NCI-H2227 (cell line): Measurements from ENCODE around the gene MRGPRF.
A peak's percentile ranks its signal among the peaks of the same experiment; 100 is the strongest.
"Not testable (repeated sequence)": the region's sequence is repeated elsewhere in the genome, so short reads cannot be mapped to it uniquely, and the experiment has no call there.

Experiments
- DNase-seq: peaks from one replicate; lab custom pipeline; 2025; ENCODE audit not compliant: unreplicated experiment; lab: John Stamatoyannopoulos, UW

The MRGPRF gene

DNA sequence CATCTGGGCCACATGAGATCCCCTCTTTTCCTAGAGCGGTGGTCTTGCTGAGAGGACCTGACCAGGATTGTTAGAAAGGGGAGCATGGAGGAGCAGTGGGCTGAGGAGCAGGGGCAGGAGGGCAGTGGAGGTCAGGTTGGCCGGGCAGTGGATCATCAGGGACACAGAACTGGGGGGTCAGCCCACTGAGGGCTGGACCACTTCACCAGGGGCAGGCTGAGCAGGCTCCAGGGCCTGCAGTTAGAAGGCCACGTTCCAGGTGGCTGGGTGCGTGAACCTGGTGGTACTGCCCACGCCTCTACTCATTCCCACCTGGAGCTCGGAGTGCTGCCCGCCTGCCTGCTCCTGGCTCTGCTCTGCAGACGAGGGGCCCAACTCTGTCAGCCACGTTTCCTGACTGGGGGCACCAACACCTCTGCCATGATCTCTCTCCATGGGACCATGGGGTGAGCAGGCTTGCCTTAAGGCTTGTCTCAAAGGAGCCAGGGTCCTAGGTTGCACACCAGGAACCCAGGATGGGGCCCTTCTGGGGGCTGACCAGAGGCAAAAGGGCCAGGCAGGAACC lies 9.7 kb downstream of the MRGPRF start:
- DNase-seq, result no peak

DNA sequence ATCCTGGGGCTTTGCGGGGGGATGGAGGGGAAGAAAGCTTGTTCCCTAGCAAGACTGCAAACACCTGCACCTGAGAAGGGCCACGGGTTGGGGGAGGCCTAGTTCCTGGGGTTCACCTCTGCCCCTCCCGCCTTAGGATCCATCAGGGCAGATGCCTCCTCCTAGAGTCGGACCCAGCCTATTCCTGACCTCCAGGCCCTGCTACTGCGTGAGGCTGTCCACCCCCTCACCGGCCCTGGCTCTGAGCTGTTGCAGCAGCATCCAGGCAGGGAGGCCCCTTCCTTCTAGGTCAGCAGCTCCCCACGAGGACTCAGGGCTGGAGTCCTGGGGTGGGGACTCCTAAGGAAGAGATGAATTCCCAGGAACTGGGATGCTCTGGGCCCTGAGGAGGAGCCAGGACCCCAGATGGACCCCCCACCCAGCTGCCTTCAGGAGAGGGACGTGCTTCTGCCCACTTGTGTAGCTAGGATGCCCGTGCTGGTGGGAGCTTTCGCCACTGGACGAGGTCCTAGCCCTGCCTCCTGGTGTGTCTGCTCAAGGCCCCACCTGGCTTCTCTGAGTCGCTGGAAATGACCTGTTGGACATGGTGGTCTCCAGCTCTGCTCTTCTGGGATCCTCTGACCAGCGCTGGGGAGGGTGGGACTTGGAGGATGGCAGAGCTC lies 10.3 kb downstream of the MRGPRF start:
- no peak for DNase-seq

DNA sequence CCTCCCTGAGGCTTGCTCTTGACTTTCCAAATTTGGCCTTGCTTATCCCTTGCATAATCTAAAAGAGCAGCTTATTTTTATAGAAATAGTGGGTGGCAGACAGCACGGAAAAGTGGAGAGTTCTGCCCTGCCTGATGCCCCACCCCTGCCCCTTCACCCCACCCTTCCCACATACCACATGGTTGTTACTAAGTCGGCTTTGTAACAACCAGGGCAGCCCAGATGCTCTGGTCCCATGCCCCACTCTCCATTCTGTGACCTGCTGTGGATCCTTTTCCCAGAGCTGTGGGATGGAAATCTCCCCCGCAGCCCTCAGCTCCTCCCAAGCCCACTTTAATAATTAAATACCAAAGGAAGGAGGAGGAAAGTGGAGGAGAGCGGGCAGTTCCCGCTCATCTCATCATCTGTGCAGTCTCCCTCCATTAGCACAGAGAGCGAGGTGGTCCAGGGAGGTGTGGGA lies 10.9 kb downstream of the MRGPRF start:
- no peak for DNase-seq

DNA sequence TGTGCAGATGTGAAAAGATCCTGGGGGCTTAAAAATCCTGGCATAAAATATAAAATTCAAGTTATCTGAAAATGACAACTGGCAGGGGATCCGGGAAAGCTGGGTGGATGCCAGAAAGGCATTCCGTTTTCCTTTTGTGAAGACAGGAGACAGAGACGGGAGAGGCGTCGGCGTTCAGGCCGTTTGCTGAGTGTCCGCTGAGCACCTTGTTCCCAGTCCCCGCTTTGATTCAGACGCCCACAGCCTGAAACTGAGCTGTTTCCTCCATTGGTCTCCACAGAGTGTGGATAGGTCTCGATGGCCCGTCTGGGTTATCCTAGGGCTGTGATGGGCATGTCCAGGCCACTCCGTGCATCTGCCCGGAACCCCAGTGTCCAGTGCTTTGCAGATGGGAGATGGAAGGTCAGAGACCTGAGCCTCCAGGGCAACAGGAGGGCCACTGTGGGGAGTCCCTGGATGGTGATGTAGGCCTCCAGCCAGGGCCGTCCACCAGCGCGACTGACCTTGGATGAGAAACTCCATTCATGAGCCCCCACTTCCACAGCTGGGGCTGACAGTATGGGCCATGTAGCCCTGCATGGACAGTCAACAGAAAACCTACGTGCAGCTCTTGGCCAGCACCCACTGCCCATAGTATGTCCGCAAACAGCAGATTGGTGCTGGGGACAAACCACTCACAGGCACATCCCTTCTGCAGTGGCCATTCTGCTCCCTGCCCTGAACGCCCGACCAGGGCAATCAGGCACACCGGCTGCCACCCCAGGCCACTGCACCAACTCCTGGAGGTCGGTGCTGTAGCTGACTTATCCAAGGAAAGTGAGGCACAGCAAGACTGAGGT lies 11.6 kb downstream of the MRGPRF start:
- no peak for DNase-seq

DNA sequence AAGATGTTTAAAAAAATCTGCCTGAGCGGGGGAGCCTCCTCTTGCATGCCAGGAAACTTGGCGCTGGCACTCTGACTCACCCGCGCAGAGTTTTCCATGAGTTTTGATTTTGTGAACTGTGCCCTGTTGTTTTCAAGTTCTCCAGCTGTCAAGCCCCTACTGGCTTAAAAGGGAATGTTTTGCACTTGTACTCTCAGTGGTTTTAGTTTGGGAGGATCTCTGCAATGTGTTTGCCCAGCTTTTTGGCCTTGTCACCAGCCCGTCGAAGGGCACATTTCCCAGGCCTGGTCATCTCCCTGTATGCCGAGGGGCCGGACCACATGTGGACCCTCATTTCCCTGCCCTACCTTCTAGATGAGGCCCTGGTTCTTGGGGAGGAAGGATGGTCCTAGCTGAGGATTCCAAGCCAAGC lies 12.2 kb downstream of the MRGPRF start:
- DNase-seq, result peak; percentile 20

DNA sequence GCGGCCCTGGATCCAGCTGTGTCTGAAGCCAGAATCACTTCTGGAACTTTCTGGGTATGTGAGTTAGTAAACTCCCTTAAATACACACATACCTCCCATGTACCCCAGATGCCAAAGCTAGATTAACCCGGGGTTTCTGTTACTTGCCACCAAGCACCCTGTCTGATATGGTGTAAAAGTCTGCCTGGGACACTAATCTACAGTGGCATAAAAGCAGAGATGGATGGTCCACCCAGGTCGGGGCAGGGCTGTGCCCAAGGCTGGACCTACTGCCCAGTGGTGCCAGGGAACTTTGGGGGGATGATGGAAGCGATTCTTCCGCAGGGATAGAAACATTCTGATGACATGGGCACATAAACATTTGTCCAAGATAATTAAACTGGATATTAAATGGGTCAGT lies 12.7 kb downstream of the MRGPRF start:
- no peak for DNase-seq

DNA sequence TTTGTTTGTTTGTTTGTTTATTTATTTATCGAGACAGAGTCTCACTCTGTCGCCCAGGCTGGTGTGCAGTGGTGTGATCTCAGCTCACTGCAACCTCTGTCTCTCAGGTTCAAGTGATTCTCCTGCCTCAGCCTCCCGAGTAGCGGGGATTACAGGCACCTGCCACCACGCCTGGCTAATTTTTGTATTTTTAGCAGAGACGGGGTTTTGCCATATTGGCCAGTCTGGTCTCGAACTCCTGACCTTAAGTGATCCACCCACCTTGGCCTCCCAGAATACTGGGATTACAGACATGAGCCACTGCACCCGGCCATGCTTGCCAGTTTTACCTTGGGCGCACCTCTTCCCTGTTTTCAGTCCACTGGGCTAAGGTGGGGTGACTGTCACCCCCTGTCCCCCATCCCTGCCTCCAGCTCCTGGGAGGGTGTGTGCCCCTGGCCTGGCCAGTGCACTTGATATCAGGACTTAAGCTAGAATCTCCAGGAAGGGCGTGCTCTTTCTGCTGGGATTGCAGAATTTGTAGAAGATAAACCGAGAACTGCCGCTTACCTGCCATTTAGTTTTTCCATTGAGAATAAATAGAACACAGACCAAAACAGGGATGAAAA lies 13.2 kb downstream of the MRGPRF start:
- DNase-seq, result not testable (repeated sequence)

DNA sequence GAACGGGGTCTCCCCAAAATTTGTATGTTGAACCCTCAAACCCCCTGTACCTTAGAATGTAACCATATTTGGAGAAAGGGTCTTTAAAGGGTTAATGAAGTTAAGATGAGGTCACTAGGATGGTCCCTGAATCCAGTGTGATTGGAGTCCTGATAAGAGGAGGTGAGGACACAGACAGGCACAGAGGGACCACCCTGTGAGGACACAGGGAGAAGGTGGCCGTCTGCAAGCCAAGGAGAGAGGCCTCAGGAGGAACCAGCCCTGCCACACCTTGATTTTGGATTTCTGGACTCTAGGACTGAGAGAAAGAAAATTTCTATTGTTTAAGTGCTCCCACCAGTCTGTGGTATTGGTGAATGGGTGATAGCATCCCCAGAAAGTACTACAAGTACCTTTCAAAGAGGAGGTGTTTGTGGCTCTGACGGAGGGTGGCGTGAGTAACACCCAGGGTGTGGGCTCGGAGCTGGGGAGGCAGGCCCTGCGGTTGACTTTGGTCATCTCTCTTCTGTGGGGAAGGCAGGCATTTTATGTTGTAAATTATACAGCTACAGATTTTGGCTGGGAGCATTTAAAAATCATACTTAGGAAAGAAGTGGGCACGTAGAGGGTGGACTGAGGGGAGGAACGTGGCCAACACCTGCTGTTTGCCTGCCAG lies 13.8 kb downstream of the MRGPRF start:
- no peak for DNase-seq

DNA sequence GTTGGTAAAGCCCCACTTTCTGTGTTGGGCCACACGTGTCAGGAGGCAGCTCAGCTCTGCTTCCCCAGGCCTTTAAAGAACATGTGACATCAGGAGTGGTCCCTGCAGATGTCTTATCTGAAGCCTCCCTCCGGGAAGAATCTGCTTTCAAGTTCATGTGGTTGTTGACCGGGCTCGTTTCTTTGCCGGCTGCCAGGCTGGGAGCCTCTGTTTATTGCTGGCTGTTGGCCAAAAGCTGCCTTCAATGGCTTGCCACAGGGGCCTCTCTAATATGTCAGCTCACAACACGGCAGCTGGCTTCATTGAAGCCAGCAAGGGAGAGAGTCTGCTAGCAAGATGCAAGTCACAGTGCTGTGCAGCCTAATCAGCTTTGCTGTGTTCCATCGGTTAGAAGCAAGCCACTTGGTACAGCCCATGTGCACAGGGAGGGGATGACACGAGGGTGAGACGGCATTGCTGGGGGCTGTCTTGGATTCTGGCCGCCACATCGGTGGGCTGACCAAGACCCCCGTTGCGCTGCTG lies 14.6 kb downstream of the MRGPRF start:
- peak; percentile 79 for DNase-seq

DNA sequence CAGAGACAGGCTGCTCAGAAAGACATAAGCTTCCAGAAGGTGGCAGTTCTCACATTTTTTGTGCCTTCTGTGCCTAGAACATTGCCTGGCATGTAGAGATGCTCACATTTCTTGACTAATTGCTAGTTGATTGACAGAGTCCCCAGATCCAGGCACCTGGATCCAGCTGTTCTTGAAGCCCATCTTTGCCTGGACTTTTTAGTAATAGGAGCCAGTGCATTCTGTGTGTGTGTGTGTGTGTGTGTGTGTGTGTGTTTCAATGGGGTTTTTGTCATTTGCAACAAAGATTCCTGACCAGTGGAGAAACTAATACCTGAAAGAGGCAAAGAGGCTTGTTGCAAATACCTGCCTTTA lies 15.1 kb downstream of the MRGPRF start:
- no peak for DNase-seq

DNA sequence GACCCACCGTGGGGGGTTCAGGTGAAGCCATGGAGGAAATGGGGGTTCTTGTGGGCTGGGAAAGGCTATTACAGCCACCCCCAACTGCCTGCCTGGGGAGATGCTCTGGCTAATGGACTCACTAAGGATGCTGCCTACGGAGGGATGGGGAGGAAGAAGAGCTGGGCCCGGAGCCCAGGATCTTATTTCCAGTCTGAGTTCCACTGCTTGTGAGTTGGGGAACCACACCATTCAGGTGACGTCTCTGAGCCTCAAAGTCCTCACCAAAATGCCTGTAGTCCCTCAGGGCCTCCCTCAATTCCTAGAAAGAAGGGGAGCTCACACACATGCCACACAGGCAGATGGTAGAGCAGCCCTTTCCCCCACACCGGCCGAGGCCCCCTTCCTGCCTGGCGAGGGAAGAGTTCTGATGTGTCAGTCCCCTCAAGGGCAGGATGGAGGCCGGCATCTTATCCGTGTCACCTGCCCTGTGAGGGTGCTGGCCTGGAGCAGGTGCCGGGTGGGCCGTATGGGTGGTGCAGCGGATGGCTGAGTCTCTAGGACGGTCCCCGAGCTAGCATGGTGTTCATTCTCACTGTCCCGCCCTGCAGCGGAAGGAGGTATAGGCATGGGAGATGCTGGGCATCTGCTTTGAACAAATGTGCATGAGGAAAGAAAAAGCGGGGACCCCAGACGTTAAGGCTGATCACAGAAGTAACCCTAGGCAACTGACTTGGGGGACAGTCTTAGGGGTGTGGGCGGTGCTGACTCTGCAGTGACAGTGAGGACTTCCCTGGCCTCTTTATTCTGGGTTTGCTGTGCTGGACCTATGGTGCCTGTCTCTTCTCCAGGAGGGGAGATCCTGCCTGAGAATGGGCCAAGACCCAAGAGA lies 15.7 kb downstream of the MRGPRF start:
- no peak for DNase-seq

DNA sequence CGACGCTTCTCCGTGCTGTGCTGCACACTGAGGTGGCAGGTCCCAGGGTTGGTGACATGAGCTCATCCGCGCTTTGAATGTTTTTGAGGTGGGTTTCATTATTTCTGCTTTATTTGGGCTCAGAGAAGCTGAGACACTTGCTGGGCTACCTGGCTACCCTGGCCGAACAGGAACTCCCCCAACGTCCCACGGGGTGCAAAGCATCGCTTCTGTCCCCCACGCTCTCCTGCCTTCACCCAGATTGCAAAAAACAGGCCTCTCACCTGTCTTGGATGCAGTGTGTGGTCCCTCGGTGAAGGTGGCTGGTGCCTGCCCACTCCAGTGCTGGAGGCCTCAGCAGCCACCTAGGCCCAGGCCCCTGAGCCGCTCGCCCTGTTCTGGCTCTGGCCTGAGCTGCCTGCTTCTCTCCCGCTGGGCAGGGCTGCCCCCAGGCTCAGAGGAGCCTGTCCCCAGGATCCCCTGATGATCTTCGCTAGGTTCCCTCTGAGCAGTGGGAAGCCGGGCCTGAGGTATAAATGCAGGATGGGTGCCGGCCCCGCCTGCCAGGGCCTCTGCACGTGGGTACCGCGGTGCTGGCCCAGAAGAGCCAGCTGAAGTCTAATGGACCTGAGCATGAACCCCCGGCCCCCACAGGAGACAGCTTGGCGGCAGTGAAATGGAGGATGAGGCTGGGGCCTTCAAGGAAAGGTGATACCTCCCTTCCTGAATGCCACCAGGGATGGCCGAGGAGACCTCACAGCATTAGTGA lies 16.5 kb downstream of the MRGPRF start:
- no peak for DNase-seq

DNA sequence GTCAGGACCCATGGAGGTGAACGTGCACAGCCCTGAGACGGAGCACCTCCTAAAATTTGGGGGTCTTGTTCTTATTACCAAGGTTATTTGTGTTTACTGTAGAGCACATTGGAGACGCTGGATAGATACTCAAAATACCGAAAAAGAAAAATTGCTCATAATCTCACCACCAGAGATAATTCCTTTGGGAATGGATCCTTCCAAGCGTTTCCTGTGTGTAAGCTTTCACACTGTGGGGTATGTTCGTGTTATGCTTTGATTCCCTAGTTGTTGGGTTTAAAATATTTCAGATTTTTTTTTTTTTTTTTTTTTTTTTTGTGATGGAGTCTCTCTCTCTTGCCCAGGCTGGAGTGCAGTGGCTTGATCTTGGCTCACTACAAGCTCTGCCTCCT lies 18.2 kb downstream of the MRGPRF start:
- no peak for DNase-seq

DNA sequence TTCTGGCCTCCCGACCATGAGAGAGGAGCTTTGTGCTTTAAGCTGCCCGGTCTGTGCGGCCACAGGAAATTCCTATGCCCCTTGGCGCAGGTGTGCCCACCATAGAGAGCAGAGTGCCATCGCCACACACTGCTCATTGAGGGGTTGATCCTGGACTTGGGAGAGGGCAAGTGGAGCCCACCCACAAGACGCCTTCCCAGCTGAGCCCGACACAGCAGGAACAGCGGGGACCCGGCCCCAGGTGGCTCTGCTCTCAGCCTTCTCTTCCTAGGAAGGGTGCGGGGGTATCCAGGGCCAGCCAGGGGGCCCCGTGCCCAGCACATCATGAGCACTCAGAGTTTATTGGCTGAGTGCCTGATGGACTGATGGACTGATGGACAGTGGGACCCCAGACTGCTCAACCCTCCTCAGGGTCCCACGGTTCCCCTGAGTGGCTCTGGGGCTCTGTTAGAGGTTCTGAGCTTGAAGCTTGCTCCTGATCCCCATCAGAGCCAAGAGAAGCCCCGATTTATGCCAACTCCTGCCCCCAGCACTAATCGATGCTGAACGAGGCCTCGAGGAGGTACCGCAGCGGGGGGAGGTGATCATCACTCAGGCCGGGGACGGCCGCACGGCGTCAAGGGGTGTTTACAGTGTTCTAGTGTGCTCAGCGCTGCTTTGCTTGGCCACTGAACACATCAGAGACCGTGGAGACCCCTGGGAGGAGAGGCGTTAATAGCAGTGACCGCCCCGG lies 18.7 kb downstream of the MRGPRF start:
- DNase-seq, result no peak

DNA sequence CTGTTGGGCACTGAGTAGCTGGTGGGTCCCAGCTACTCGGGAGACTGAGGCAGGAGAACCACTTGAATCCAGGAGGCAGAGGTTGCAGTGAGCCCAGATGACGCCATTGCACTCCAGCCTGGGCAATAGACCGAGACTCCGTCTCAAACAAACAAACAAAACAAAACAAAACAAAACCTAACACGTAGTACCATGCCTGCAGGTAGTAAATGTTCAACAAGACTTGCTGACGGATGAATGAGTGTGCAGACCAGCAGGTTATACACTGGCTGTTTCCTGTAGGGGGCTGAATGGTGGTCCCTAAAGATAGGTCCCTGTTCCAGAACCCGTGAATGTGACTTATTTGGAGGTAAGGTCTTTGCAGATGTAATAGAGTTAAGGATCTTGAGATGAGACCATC lies 19.5 kb downstream of the MRGPRF start:
- DNase-seq, result no peak

DNA sequence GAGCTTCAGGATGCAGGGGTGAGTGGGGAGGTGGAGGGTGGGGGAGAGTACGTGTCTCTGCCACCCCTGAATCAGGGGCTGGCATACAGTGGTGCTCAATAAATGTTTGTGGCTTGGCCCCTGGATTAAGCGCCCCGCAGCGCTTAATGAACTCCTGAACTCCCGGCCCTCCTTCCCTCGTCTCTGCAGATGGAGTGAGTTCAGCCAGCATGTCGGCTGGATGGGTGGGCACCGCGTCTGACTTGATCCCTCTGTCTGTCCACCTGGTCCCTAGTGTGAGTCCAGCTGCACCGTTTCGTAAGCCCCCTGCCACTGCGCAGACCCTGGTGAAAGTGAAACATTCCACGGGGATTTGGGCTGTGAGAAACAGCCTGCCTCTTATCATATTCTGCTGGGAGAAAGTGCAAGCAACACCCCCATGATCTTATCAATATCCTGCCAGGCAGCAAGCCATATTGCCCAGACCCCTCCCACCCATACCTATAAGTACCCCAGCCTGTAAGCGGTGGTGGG lies 20.2 kb downstream of the MRGPRF start:
- DNase-seq, result no peak

DNA sequence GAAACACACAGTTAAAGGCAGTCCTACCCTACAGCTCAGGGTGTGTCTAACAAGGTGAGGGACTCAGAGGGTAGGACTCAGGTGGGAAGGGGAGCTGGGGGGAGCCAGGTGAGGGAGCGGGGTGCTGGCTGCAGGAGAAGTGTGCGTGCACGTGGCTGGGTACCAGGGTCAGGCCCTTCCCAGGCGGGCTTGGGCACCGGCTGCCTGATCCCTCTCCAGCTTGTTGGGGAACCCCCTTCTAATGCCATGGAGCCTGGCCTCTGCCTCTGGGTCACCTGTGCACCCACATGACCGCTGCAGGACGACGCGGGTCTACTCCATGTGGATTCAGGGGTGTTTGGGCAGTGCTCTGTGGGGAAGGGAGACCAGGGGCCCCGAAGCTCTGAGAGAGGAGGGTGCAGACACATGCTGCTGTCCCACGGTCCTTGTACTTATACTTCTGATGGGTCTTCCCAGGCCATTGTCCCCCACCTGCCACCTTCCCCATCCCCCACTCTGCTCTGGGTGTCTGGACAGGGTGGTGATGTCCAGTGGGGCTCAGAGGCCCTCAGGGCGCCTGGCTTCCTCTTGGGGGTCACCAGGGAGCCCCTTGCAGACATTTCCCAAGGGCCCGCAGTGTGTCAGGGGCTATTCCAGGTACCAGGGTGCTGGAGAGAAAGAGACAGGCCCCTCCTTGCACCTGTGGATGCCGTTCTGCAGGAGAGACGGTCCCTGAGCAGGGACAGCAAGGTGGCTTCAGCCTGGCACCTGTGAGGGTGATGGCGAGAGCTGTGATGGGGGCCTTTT lies 21.9 kb downstream of the MRGPRF start:
- no peak for DNase-seq
